CD4-positive, alpha-beta T cell treated with Interferon alpha-2 for 1 hour (primary cell): ENCODE measurements around the gene IFT25.
A peak's percentile ranks its signal among the peaks of the same experiment; 100 is the strongest.
"Not testable (repeated sequence)": the region's sequence is repeated elsewhere in the genome, so short reads cannot be mapped to it uniquely, and the experiment has no call there.

ENCODE experiments used
- DNase-seq, 2 donors: peaks; one replicate each; pipeline ENCODE4 v3.0.0-alpha.2; 2020 to 2022

The IFT25 gene

GRCh38 chr1:53881853-53882252 lies 63.6 kb downstream of the IFT25 start:
- not testable (repeated sequence) for DNase-seq

DNA sequence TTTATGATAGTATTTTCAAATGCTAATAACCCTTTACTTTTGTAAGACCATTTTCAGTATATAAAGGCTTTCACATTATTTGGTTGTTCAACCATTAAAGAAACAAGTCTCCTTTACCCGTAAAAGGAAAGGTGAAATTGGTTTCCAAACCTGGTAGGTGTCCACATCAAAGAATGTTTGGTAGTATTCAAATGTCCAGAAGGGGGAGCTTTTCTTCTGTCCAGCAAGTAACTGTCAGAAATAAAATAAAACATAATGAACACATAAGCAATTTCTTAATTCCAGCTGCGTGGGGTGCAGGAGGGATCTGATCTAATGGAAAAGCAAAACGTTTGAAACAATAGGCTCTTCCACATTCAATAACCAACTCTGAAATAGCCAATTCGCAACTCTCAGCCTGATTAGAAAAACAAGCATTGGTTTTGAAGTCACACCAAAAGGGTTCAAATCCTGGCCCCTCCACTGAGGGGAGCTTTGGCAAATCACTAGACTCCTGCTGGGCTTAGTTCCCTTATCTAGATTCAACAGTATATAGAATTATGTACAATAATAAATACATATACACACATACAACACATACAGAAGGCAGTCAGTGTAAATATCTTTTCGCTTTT lies 66.9 kb downstream of the IFT25 start:
- DNase-seq: peak in 1 of 2 donors; percentile 52

- not testable (repeated sequence) for DNase-seq
Observed at GRCh38 chr1:53875150-53875549, 70.3 kb downstream of the IFT25 start.

DNA sequence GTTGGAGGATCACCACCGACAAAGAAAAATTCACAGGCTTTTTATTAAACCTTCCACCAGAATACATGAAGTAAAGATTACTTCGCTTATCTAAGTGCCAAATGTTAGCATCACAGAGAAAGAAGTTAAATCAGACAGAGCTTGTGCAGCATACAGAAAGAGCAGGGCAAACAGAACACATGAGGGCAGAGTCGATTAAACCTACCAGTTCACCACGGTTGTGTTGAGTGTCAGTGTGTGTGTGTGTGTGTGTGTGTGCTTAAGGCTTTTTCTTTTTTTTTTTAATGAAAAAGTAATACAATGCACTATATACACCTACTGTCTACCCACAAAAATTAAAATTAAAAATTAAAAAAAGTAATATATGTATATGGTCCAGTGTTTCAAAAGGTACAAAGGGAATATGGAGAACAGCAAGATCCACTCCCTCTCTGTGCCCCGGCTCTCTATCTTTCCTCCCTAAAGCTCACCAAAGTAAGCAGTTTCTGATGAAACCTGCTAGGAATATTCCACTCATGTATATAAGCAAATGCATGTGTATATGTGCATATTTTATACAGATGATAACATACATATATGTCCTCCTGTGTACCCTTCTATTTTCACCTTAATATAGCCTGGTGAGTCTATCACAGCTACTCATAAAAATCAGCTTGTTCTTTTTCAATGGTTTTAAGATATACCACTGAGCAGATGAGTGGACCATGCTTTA lies 73.6 kb downstream of the IFT25 start:
- DNase-seq: no peak
